GM21360 (cell line): ENCODE measurements around the gene MAP3K20.
"Not testable (repeated sequence)": the region's sequence is repeated elsewhere in the genome, so short reads cannot be mapped to it uniquely, and the experiment has no call there.

ENCODE experiments used
- ATAC-seq: cut with Tn5 transposase; IDR thresholded peaks from one replicate; pipeline ENCODE4 v1.9.1; 2021; ENCODE audit warnings: mild to moderate bottlenecking, moderate library complexity; ENCODE audit not compliant: unreplicated experiment

Gene MAP3K20

DNA sequence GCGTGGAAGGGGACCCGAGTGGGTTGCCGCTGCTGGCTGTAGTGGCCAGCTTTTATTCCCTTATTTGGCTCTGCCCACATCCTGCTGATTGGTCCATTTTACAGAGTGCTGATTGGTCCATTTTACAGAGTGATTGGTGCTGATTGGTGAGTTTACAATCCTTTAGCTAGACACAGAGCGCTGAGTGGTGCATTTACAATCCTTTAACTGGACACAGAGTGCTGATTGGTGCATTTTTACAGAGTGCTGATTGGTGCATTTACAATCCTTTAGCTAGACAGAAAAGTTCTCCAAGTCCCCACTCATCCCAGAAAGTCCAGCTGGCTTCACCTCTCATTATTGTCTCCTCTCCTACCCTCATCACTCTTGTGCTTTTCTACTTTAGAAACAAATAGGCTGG lies 225.9 kb downstream of the MAP3K20 start:
- ATAC-seq: not testable (repeated sequence)

DNA sequence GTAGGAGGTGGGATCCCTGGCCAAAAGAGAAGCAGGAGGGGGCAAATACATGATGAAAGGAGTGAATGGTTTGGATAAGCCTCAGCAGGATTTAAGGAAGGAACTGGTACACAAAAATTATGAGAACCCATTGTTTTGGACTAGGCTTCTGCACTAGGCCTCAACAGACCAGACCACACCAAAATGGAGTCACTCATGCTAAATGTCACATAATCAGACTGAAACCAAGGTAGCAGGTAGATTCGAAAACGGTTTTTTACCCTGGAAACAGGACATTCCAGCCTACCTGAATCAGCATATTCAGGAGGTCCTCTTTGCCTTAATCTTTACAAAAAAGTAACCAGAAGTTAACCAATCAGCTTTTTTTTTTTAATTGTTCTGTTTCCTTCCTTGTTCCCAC lies 229.7 kb downstream of the MAP3K20 start:
- ATAC-seq: no peak

DNA sequence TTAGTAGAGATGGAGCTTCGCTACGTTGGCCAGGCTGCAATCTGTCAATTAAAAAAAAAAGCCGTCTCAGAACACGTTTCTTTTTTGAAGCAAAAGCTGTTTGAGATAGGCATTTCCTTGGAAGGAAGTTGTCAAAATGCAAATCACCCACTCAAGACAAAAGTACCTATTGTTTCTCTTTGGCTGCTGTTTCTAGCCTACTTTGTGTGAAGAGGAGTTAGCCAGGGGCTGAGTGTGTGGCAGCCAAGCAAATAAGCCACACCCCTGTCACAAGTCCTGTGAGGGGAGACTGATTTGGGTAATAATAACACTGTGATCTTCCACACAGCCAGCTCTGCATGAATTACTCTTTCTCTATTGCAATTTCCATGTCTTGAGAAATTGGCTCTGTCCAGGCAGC lies 231.6 kb downstream of the MAP3K20 start:
- peak; percentile 87 for ATAC-seq

DNA sequence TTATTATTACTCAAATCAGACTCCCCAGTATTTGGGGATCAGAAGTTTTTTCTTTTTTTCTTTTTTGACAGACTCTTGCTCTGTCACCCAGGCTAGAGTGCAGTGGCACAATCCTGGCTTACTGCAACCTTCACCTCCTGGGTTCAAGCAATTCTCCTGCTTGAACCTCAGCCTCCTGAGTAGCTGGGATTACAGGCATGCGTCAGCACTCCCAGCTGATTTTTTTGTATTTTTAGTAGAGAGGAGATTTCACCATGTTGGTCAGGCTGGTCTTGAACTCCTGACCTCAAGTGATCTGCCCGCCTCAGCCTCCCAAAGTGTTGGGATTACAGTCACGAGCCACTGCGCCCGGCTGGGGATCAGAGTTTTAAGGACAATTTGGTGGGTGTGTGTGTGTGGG lies 233.7 kb downstream of the MAP3K20 start:
- ATAC-seq: not testable (repeated sequence)

GRCh38 chr2:173311844-173312606 lies 236.4 kb downstream of the MAP3K20 start:
- no peak for ATAC-seq
